ENCODE measurements around the gene UBE2E3. TPM values are rescaled to one million over a fixed set of nuclear protein-coding genes. Genes with fewer than 3 reads are reported as not detected.
"Not testable (repeated sequence)": the region's sequence is repeated elsewhere in the genome, so short reads cannot be mapped to it uniquely, and the experiment has no call there.

Gene UBE2E3
- total and polyA plus RNA-seq, 4 experiments from 2014 or later, result 25.0 to 55.0 (median 36.1) TPM

DNA sequence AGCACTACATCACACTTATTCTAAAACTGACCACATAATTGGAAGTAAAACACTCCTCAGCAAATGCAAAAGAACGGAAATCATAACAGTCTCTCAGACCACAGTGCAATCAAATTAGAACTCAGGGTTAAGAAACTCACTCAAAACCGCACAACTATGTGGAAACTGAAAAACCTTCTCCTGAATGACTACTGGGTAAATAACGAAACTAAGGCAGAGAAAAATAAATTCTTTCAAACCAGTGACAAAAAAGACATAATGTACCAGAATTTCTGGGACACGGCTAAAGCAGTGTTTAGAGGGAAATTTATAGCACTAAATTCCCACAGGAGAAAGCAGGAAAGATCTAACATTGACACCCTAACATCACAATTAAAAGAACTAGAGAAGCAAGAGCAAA, 111.5 kb downstream of the UBE2E3 start:
- peak overlapping the region in 4 of 8 donors; percentile 4 to 27 (median 16) for H3K4me3 Mint-ChIP-seq
- H3K9me3 ChIP-seq (ENCODE audit: control insufficient read depth in 1 of 2, low read length in 2 of 2); H3K27ac ChIP-seq (ENCODE audit: low read depth, low read length); H3K4me3 ChIP-seq (ENCODE audit: low read length in 2 of 2); H3K36me3 ChIP-seq (ENCODE audit: insufficient read depth, low read length); CTCF ChIA-PET (ENCODE audit: partially characterized antibody); H3K36me3 Mint-ChIP-seq; H3K4me1 ChIP-seq (ENCODE audit: insufficient read depth, low read length); H3K27me3 Mint-ChIP-seq; intact Hi-C loops (cut with micrococcal nuclease); H3K27me3 ChIP-seq (ENCODE audit: insufficient read depth, low read length); H3K4me1 Mint-ChIP-seq; DNase-seq; POLR2A ChIA-PET (ENCODE audit: partially characterized antibody): not testable (repeated sequence)
- H3K27ac Mint-ChIP-seq, result peak overlapping the region in 3 of 7 donors; percentile 2 to 75 (median 24)
- peaks cover 2 to 41% (median 31%) of the 10 kb centered on the region in 8 donors for H3K9me3 Mint-ChIP-seq

- H3K27ac Mint-ChIP-seq, result no peak overlapping the region
- Histone ChIP-seq H3K27me3 (ENCODE audit: insufficient read depth, low read length) (no peaks in the 10 kb centered on the region), H3K4me3 (ENCODE audit: low read length in 2 of 2) (no peak overlapping the region), H3K9me3 (ENCODE audit: control insufficient read depth in 1 of 2, low read length in 2 of 2) (no peaks in the 10 kb centered on the region), H3K27ac (ENCODE audit: low read depth, low read length) (no peak overlapping the region), H3K4me1 (ENCODE audit: insufficient read depth, low read length) (no peaks in the 10 kb centered on the region), H3K36me3 (ENCODE audit: insufficient read depth, low read length) (no peaks in the 10 kb centered on the region)
- ChIA-PET POLR2A (ENCODE audit: partially characterized antibody) (no interaction called here), CTCF (ENCODE audit: partially characterized antibody) (interaction anchor here (0.7 to 0.8 kb wide), 2 partner anchors 8 to 9 kb away, joined by 3 read pairs; no protein-coding TSS in a partner anchor)
- no peak overlapping the region for H3K4me3 Mint-ChIP-seq
- no peak for DNase-seq
- peaks cover 0 to 2% of the 10 kb centered on the region in 2 donors for H3K36me3 Mint-ChIP-seq
- peaks cover 0 to 41% (median 31%) of the 10 kb centered on the region in 8 donors for H3K9me3 Mint-ChIP-seq
- peaks cover 6 to 8% (median 7%) of the 10 kb centered on the region in 4 donors for H3K4me1 Mint-ChIP-seq
- intact Hi-C loops (cut with micrococcal nuclease), result no loop called here
- no peaks in the 10 kb centered on the region for H3K27me3 Mint-ChIP-seq
These were observed 115.1 kb downstream of the UBE2E3 start for GRCh38 chr2:181095486-181095885.

DNA sequence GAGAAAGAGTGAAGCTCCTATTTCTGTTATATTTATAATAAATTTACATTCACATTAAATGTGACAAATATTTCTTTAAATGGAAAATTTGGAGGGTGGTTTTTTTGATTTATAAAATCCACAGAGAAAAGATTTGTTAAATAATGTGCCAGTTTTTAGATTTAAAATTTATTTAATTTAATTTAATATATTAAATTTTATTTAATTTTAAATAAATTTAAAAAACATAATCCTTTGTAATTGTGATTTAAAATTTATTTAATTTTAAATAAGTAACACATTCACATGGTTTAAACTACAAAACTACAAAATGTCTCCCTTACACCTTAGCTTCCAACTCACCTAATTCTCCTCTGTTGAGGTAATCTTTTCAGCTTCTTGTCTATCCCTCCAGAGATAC, 123.3 kb downstream of the UBE2E3 start:
- Histone ChIP-seq H3K36me3 (ENCODE audit: insufficient read depth, low read length) (no peaks in the 10 kb centered on the region), H3K9me3 (ENCODE audit: control insufficient read depth in 1 of 2, low read length in 2 of 2) (no peaks in the 10 kb centered on the region), H3K27me3 (ENCODE audit: insufficient read depth, low read length) (no peaks in the 10 kb centered on the region), H3K4me3 (ENCODE audit: low read length in 2 of 2) (no peak overlapping the region), H3K4me1 (ENCODE audit: insufficient read depth, low read length) (peaks cover 45% of the 10 kb centered on the region), H3K27ac (ENCODE audit: low read depth, low read length) (no peak overlapping the region)
- POLR2A ChIA-PET (ENCODE audit: partially characterized antibody), result interaction anchor here (0.9 to 6.8 kb wide), 11 partner anchors 22 to 371 kb away, joined by 3 to 92 read pairs (median 13); partner anchors contain the start of genes ITGA4 and UBE2E3
- intact Hi-C loops (cut with micrococcal nuclease), result loop anchor here (1.0 to 2.0 kb wide), 9 partner anchors 39 to 612 kb away; partner anchors contain the start of gene ITGA4
- CTCF ChIA-PET (ENCODE audit: partially characterized antibody), result interaction anchor here (0.7 to 5.2 kb wide), 15 partner anchors 8 to 612 kb away, joined by 3 to 83 read pairs (median 8); partner anchors contain the start of gene ITGA4
- H3K9me3 Mint-ChIP-seq, result no peaks in the 10 kb centered on the region
- H3K27ac Mint-ChIP-seq, result no peak overlapping the region
- peaks cover 26 to 43% (median 31%) of the 10 kb centered on the region in 4 donors for H3K4me1 Mint-ChIP-seq
- no peaks in the 10 kb centered on the region for H3K27me3 Mint-ChIP-seq
- DNase-seq, result no peak
- peaks cover 0 to 1% of the 10 kb centered on the region in 2 donors for H3K36me3 Mint-ChIP-seq
- no peak overlapping the region for H3K4me3 Mint-ChIP-seq

- POLR2A ChIA-PET (ENCODE audit: partially characterized antibody), result interaction anchor here (0.6 to 6.8 kb wide), 24 partner anchors 14 to 370 kb away, joined by 3 to 92 read pairs (median 5); partner anchors contain the start of gene ITGA4
- peaks cover 0 to 2% (median 0%) of the 10 kb centered on the region in 8 donors for H3K9me3 Mint-ChIP-seq
- DNase-seq, result peak in 4 of 5 donors; percentile 48 to 57 (median 52)
- peaks cover 29 to 49% (median 35%) of the 10 kb centered on the region in 4 donors for H3K4me1 Mint-ChIP-seq
- peak overlapping the region in 4 of 8 donors; percentile 0 to 43 (median 6) for H3K4me3 Mint-ChIP-seq
- H3K36me3 ChIP-seq (ENCODE audit: insufficient read depth, low read length), result no peaks in the 10 kb centered on the region
- no peak overlapping the region for H3K4me3 ChIP-seq (ENCODE audit: low read length in 2 of 2)
- H3K9me3 ChIP-seq (ENCODE audit: control insufficient read depth in 1 of 2, low read length in 2 of 2), result no peaks in the 10 kb centered on the region
- peaks cover under 1 to 1% of the 10 kb centered on the region in 2 donors for H3K36me3 Mint-ChIP-seq
- no peaks in the 10 kb centered on the region for H3K27me3 ChIP-seq (ENCODE audit: insufficient read depth, low read length)
- intact Hi-C loops (cut with micrococcal nuclease), result loop anchor here (1.0 to 5.0 kb wide), 10 partner anchors 38 to 611 kb away; partner anchors contain the start of gene ITGA4
- peaks cover 54% of the 10 kb centered on the region for H3K4me1 ChIP-seq (ENCODE audit: insufficient read depth, low read length)
- no peak overlapping the region for H3K27ac ChIP-seq (ENCODE audit: low read depth, low read length)
- peak overlapping the region; percentile 1 to 58 (median 8) for H3K27ac Mint-ChIP-seq
- CTCF ChIA-PET (ENCODE audit: partially characterized antibody), result interaction anchor here (0.7 to 5.2 kb wide), 49 partner anchors 8 to 611 kb away, joined by 3 to 83 read pairs (median 5); partner anchors contain the start of gene ITGA4
- H3K27me3 Mint-ChIP-seq, result no peaks in the 10 kb centered on the region
These were observed 124.2 kb downstream of the UBE2E3 start for GRCh38 chr2:181104512-181105115.

GRCh38 chr2:181105562-181105961, 125.2 kb downstream of the UBE2E3 start:
- H3K9me3 ChIP-seq (ENCODE audit: control insufficient read depth in 1 of 2, low read length in 2 of 2), result no peaks in the 10 kb centered on the region
- ChIA-PET POLR2A (ENCODE audit: partially characterized antibody) (interaction anchor here (0.6 to 6.8 kb wide), 23 partner anchors 13 to 609 kb away, joined by 3 to 92 read pairs (median 5); partner anchors contain the start of gene ITGA4), CTCF (ENCODE audit: partially characterized antibody) (interaction anchor here (0.8 to 5.2 kb wide), 35 partner anchors 16 to 610 kb away, joined by 3 to 83 read pairs (median 6); partner anchors contain the start of gene ITGA4)
- intact Hi-C loops (cut with micrococcal nuclease), result loop anchor here (2.0 to 5.0 kb wide), 4 partner anchors 37 to 325 kb away; no protein-coding TSS in a partner anchor
- H3K4me3 Mint-ChIP-seq, result peak overlapping the region in 2 of 8 donors; percentile 31 to 69
- peaks cover 29 to 49% (median 38%) of the 10 kb centered on the region in 4 donors for H3K4me1 Mint-ChIP-seq
- DNase-seq, result no peak
- no peaks in the 10 kb centered on the region for H3K36me3 ChIP-seq (ENCODE audit: insufficient read depth, low read length)
- H3K4me1 ChIP-seq (ENCODE audit: insufficient read depth, low read length), result peaks cover 55% of the 10 kb centered on the region
- H3K27me3 ChIP-seq (ENCODE audit: insufficient read depth, low read length), result no peaks in the 10 kb centered on the region
- no peak overlapping the region for H3K27ac ChIP-seq (ENCODE audit: low read depth, low read length)
- peaks cover 0 to 8% (median 0%) of the 10 kb centered on the region in 8 donors for H3K9me3 Mint-ChIP-seq
- peaks cover 1 to 4% of the 10 kb centered on the region in 2 donors for H3K36me3 Mint-ChIP-seq
- no peak overlapping the region for H3K4me3 ChIP-seq (ENCODE audit: low read length in 2 of 2)
- H3K27me3 Mint-ChIP-seq, result no peaks in the 10 kb centered on the region
- H3K27ac Mint-ChIP-seq, result peak overlapping the region; percentile 28 to 91 (median 70)

DNA sequence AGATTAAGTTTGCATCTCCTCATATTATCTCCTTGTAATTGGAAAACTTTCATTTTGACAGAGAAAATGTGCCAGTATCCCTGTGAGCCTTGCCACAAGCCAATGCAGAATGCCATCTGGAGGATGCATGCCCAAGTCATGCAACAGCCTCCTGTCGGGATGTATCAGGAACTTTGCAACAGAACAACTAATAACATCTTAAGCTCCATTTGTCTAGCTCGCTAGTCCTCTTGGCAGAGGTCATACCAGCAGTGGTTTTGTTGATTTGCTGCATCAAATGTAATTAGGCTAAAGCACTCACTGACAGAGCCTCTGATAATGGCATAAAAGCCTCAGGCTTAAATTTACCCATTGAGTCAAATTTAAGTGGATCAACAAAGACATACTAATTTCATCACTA, 125.8 kb downstream of the UBE2E3 start:
- POLR2A ChIA-PET (ENCODE audit: partially characterized antibody), result interaction anchor here (0.7 to 6.8 kb wide), 13 partner anchors 15 to 609 kb away, joined by 3 to 92 read pairs (median 9); partner anchors contain the start of gene ITGA4
- Mint-ChIP-seq H3K4me3 (peak overlapping the region in 7 of 8 donors; percentile 25 to 69 (median 52)), H3K36me3 (peaks cover 1 to 4% of the 10 kb centered on the region in 2 donors), H3K27ac (peak overlapping the region; percentile 28 to 91 (median 67)), H3K9me3 (peaks cover 0 to 14% (median 0%) of the 10 kb centered on the region in 8 donors), H3K27me3 (no peaks in the 10 kb centered on the region), H3K4me1 (peaks cover 29 to 49% (median 38%) of the 10 kb centered on the region in 4 donors)
- Histone ChIP-seq H3K4me3 (ENCODE audit: low read length in 2 of 2) (no peak overlapping the region), H3K36me3 (ENCODE audit: insufficient read depth, low read length) (no peaks in the 10 kb centered on the region), H3K27me3 (ENCODE audit: insufficient read depth, low read length) (no peaks in the 10 kb centered on the region), H3K27ac (ENCODE audit: low read depth, low read length) (no peak overlapping the region), H3K4me1 (ENCODE audit: insufficient read depth, low read length) (peaks cover 55% of the 10 kb centered on the region), H3K9me3 (ENCODE audit: control insufficient read depth in 1 of 2, low read length in 2 of 2) (no peaks in the 10 kb centered on the region)
- no peak for DNase-seq
- CTCF ChIA-PET (ENCODE audit: partially characterized antibody), result interaction anchor here (0.9 to 5.2 kb wide), 13 partner anchors 15 to 610 kb away, joined by 3 to 83 read pairs (median 17); partner anchors contain the start of gene ITGA4
- intact Hi-C loops (cut with micrococcal nuclease), result loop anchor here (2.0 to 5.0 kb wide), 2 partner anchors 17 to 116 kb away; no protein-coding TSS in a partner anchor
